HK-2 (cell line): ENCODE results near the gene EPHA4.

Experiments
- DNase-seq: peaks from one replicate; pipeline ENCODE4 v3.0.0-alpha.2; 2018; ENCODE audit not compliant: unreplicated experiment

The EPHA4 gene

GRCh38 chr2:221439761-221440479 lies 132.2 kb downstream of the EPHA4 start:
- DNase-seq, result no peak

- DNase-seq, result no peak
These were observed 135.0 kb downstream of the EPHA4 start for GRCh38 chr2:221437056-221437455.

GRCh38 chr2:221435171-221435570 lies 136.9 kb downstream of the EPHA4 start:
- no peak for DNase-seq

GRCh38 chr2:221434142-221434541 lies 138.0 kb downstream of the EPHA4 start:
- no peak for DNase-seq

GRCh38 chr2:221431477-221431876 lies 140.6 kb downstream of the EPHA4 start:
- no peak for DNase-seq

- no peak for DNase-seq
These were observed 142.2 kb downstream of the EPHA4 start for GRCh38 chr2:221429741-221430491.

DNA sequence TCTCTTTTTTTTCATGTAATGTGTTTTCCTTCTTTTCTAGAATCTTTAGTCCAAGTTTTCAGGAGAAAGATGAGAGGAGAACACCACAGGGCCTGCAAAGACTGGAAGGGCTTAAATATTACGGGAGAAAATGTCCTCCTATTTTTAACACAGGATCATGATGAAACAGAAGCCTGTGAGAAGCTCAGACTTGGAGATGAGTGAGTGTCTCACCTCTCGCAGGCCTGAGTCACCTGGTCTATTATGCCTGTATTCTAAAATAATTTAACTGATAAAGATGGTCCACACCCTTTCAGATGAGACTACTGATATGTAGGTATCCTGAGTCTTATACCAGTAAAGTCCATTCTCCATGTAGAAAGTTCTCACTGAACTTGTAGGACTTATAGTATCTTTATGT lies 143.2 kb downstream of the EPHA4 start:
- DNase-seq, result no peak

DNA sequence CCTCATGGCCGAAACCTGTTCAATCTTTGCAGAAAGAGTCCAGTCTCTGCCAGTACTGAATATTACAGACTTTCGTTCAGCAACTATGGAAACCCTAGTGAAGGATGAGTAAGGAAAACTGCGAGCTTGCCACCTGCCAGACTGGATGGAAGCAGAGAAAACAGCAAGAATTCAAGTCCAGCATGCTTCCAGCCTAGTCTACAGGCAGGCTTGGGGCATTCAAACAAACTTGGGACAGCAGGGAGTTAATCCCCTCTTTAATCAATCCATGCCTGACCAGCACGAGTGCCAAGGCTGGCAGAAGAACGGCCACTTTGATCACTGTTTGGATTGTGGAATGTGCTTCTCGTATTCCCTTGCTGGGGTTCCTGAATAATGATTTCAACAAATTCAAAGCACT lies 145.2 kb downstream of the EPHA4 start:
- no peak for DNase-seq

DNA sequence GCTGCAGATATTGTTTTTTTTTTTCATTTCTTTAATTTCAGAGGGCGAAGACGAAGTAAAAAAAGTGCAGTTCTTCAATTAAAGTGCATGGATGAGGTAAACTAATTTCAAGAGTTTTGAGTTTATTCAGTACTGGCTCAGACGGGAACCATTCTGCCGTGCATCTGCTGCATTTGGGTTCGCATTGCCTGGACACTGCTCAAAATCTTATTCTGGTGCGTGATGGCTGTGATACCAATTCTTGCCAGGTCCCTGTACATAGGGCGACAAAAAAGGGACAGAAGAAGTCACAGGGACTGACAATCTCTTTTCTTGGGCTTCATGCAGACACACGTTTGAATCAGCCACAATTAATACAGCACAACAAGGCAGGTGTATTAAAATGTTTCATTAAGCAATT lies 146.2 kb downstream of the EPHA4 start:
- DNase-seq, result no peak

- DNase-seq, result no peak
These were observed 146.8 kb downstream of the EPHA4 start for GRCh38 chr2:221425353-221425752.

DNA sequence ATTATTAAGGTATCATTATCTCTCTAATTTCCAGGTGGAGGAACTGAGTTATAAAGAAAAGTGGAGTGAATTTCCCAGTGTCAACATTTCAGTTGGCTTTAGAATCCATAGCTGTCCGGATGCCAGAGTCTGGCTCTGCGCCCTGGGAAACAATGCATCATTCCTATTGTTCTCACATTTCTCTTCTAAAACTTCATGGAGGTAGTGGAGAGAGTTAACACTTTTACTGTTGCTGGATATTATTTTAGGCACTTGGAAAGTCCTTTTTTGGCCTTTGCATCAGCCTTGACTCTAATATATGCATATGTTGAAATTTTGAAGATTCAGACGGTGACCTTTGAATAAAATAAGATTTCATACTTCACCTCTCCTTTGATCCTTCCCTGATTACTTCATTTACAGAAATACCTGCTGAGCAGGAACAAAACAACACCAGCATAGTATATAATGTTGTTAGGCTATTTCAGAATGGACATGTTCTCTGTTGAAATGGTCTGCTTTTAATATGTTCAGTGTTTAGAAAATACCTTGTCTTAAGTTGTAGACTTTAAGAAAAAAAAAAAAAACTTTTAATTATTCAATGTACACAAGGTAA lies 148.8 kb downstream of the EPHA4 start:
- no peak for DNase-seq

DNA sequence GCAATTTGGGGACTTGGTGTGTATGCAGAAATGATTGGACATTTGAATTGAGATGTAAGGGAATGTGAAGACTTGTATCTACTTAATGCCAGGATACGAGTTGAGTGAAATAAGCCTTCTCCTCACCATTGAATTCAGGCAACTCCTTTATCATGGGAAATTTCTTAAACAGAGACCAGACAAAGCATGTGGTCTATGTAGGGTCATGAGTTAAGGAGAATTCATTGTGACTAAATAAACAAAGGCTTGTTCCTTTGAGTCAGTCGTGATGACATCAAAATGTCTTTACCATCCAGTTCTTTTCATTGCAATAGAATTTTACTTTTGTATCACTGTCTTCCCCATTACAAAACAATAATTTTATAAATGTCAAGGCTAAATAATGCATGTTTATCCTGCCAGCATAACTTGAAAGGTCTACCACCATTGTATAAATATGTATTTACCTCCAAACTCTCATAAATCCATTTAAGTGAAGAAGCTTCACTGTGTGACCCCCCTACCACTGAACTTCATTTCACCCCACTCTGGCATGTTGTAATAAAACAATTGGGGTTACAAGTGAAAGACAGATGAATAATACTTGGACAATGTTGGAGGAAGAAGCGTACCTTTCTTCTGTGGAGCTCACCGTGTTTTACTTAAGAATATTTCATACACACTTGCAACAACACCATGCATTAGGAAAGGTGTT lies 149.4 kb downstream of the EPHA4 start:
- no peak for DNase-seq

DNA sequence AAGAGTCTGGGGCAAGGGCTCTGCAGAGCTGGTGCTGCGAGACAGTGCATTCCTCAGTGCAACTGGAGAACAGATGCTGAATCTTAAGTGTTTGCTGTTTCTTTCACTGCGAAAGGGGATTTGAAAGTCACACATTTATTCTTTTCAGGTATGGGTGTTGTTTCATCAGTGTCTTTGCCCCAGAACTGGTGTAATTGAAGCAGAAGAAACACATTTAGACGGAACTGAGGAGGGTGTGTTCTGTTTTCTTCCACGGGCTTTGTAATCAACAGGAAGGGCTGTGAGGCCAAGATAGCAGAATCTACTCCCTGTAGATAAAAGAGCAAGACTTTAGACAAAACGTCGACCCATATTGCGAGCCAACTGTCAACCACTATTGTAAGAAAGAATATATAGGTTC lies 151.9 kb downstream of the EPHA4 start:
- no peak for DNase-seq

GRCh38 chr2:221415789-221416188 lies 156.3 kb downstream of the EPHA4 start:
- no peak for DNase-seq

- DNase-seq, result no peak
These were observed 159.1 kb downstream of the EPHA4 start for GRCh38 chr2:221412978-221413377.

DNA sequence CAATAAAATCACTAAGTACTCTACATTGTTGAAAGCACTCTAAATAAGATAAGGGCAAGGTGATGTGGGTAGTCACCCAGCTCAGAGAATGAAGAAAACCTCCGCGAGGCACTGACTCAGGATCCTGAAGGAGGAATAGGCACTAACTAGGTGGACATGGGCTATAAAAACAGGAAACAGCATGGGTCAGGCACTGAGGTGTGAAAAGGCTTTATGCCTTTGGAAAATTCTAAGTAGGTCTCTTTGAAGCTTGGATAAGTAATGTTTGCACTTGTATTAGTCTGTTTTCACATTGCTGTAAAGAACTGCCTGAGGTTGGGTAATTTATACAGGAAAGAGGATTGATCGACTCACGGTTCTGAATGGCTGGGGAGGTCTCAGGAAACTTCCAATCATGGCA lies 161.6 kb downstream of the EPHA4 start:
- no peak for DNase-seq

DNA sequence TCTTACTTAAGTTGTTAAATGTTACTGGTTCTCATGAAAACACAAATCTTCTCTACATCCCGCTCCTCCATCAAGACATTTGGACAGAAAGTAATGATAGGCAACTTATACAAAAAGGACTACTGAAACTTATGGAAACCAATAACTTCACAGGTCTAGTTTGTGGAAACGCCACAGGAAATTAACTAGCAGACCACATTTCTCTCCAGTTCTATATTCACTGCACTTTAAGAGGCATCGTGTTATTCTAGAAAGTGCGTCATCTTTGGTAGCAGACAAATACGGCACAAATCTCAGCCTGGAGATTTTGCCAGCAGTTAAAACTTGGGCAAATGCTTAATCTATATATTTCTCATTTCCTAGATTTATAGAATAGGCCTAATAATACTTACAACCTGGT lies 164.3 kb downstream of the EPHA4 start:
- no peak for DNase-seq

DNA sequence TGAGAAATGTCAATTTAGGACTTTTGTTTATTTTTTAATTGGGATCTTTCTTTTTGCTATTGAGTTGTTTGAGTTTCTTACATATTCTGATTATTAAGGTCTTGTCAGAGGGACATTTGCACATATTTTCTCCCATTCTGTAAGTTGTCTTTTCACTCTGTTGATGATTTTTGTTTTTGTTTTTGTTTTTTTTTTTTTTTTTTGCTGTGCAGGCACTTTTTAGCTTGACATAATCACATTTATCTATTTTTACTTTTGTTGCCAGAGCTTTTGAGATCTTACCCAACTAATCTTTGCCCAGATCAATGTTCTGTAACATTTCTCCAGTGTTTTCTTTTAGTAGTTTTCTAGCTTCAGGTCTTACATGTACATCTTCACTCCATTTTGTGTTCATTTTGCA lies 166.6 kb downstream of the EPHA4 start:
- no peak for DNase-seq

DNA sequence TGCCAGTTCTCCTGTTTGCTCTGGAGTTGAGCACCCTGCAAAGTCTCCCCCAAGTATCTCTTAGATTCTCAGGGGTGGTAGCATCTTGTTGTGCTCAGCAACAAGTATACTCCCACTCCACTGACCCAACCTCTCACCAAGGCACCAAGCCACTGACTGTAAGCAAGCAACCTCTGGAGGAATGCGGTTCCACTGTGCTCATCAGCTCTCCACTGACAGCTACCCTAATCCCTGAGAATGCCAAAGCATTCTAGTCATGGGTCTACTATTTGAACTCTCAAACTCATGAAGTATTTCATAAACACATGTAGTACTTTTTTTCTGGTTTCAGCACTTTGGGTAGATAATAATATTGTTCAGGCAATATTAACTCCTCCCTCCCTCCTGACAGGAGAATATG lies 170.0 kb downstream of the EPHA4 start:
- DNase-seq, result no peak

DNA sequence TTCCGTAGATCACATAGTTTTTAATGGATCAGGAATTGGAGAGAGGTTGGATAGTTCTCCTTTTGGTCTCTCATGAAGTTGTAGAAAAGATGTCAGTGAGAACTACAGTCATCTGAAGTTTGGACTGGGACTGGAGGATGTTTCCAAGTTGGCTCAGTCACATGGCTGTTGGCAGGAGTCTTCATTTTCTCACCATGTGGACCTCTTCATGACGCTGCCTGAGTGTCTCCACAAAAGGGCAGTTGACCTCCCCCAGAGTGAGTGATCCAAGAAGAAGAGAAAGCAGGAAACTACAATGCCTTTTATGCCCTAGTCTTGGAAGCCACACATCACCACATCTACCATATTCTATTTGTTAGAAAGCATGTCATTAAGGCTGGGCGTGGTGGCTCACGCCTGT lies 171.7 kb downstream of the EPHA4 start:
- no peak for DNase-seq

DNA sequence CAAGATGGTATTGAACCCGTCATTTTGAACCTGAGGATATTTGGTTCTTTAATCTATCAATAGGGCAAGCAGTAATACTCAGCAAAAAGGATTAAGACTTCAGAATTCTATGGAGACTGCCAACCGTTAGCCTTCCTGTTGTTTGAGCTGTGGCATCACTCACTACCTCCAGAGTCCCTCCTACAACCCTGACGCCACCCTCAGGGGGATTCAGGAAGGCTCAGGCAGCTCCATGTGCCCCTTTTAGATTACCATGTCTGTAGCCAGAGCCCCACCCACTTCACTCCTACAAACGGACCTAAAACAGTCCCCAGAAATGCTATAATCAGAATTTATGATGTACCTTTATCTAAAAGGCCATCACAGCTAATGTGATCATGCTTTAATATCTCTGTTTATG lies 172.9 kb downstream of the EPHA4 start:
- DNase-seq, result no peak

- no peak for DNase-seq
These were observed 174.9 kb downstream of the EPHA4 start for GRCh38 chr2:221397187-221397586.
